Large intestine (tissue), 3 donors: Measurements from ENCODE around the gene PNMA6F. TPM values are rescaled to one million over a fixed set of nuclear protein-coding genes. Genes with fewer than 3 reads are reported as not detected.

Experiments used
- DNase-seq, 2 donors: peaks; one replicate each; pipeline versions ENCODE4 v3.0.0 to v3.0.0-alpha.2; 2013
- H3K27ac ChIP-seq: one replicate; pipeline ENCODE4 v1.5.1; 2013; ENCODE audit warnings: low read length
- H3K27me3 ChIP-seq: 2 replicates; pipeline ENCODE4 v1.6.1; 2013; ENCODE audit warnings: low read length; ENCODE audit not compliant: control insufficient read depth, insufficient read depth
- H3K36me3 ChIP-seq: 2 replicates; pipeline ENCODE4 v1.6.1; 2013; ENCODE audit warnings: low read length; ENCODE audit not compliant: control insufficient read depth, insufficient read depth
- H3K4me1 ChIP-seq: one replicate; pipeline ENCODE4 v1.6.1; 2013; ENCODE audit warnings: low read length; ENCODE audit not compliant: control insufficient read depth, insufficient read depth
- H3K4me3 ChIP-seq: one replicate; pipeline ENCODE4 v1.5.1; 2013; ENCODE audit warnings: low read length
- H3K9me3 ChIP-seq: one replicate; pipeline ENCODE4 v1.6.1; 2013; ENCODE audit warnings: mild to moderate bottlenecking, low read depth, low read length, moderate library complexity; ENCODE audit not compliant: control insufficient read depth
- WGBS: methylation state at CpG from one replicate; pipeline ENCODE4 v1.1.5; 2013; ENCODE audit warnings: low lambda C conversion rate; ENCODE audit not compliant: insufficient coverage; 5-methylcytosine and 5-hydroxymethylcytosine counted together
- polyA plus RNA-seq: library from polyadenylated mRNA; unstranded; fragments of 120-200 nt; gene quantifications from one replicate; pipeline ENCODE4 v1.2.1, GENCODE V29; 2013

The PNMA6F gene
- polyA plus RNA-seq, 1 donor = 0.01 TPM

GRCh38 chrX:153351981-153352380 is 30.4 kb upstream of the PNMA6F start:
- no peak overlapping the region for H3K27ac ChIP-seq
- peaks cover 2% of the 10 kb centered on the region for H3K4me1 ChIP-seq
- H3K27me3 ChIP-seq = no peaks in the 10 kb centered on the region
- no CpG with 5 or more reads among the region's 8 CpGs for WGBS
- H3K9me3 ChIP-seq = peaks cover 7% of the 10 kb centered on the region
- H3K36me3 ChIP-seq = peaks cover 16% of the 10 kb centered on the region
- no peak for DNase-seq
- H3K4me3 ChIP-seq = no peak overlapping the region

- Histone ChIP-seq H3K36me3 (peaks cover 29% of the 10 kb centered on the region), H3K4me3 (no peak overlapping the region), H3K27ac (no peak overlapping the region), H3K4me1 (no peaks in the 10 kb centered on the region), H3K27me3 (no peaks in the 10 kb centered on the region), H3K9me3 (peaks cover 7% of the 10 kb centered on the region)
- no CpG with 5 or more reads among the region's 5 CpGs for WGBS
- no peak for DNase-seq
Measured at GRCh38 chrX:153349952-153350351, 28.4 kb upstream of the PNMA6F start.

GRCh38 chrX:153348421-153348820 is 26.9 kb upstream of the PNMA6F start:
- Histone ChIP-seq H3K36me3 (peaks cover 39% of the 10 kb centered on the region), H3K9me3 (peaks cover 7% of the 10 kb centered on the region), H3K4me3 (no peak overlapping the region), H3K4me1 (no peaks in the 10 kb centered on the region), H3K27me3 (no peaks in the 10 kb centered on the region), H3K27ac (no peak overlapping the region)
- WGBS = no CpG with 5 or more reads among the region's 8 CpGs
- no peak for DNase-seq

GRCh38 chrX:153347530-153347929 is 26.0 kb upstream of the PNMA6F start:
- peaks cover 39% of the 10 kb centered on the region for H3K36me3 ChIP-seq
- WGBS = no CpG with 5 or more reads among the region's 38 CpGs

GRCh38 chrX:153343674-153344073 is 22.1 kb upstream of the PNMA6F start:
- no peak overlapping the region for H3K4me3 ChIP-seq
- DNase-seq = no peak
- H3K27ac ChIP-seq = no peak overlapping the region
- H3K9me3 ChIP-seq = peaks cover 7% of the 10 kb centered on the region
- no CpG with 5 or more reads among the region's 2 CpGs for WGBS
- H3K4me1 ChIP-seq = no peaks in the 10 kb centered on the region
- H3K36me3 ChIP-seq = peaks cover 35% of the 10 kb centered on the region
- H3K27me3 ChIP-seq = no peaks in the 10 kb centered on the region

More at GRCh38 chrX:153347530-153347929, 26.0 kb upstream of the PNMA6F start:
- Histone ChIP-seq H3K27ac (no peak overlapping the region), H3K4me1 (no peaks in the 10 kb centered on the region), H3K4me3 (no peak overlapping the region), H3K27me3 (no peaks in the 10 kb centered on the region), H3K9me3 (peaks cover 7% of the 10 kb centered on the region)
- DNase-seq = no peak

- H3K4me3 ChIP-seq = no peak overlapping the region
- no peak overlapping the region for H3K27ac ChIP-seq
- H3K36me3 ChIP-seq = peaks cover 35% of the 10 kb centered on the region
- H3K9me3 ChIP-seq = peaks cover 7% of the 10 kb centered on the region
- H3K27me3 ChIP-seq = no peaks in the 10 kb centered on the region
- WGBS = no CpG with 5 or more reads among the region's 9 CpGs
- H3K4me1 ChIP-seq = no peaks in the 10 kb centered on the region
- no peak for DNase-seq
Measured at GRCh38 chrX:153342762-153343558, 21.4 kb upstream of the PNMA6F start.

- H3K4me1 ChIP-seq = no peaks in the 10 kb centered on the region
- no peak for DNase-seq
- H3K9me3 ChIP-seq = no peaks in the 10 kb centered on the region
- WGBS = no CpG with 5 or more reads among the region's 6 CpGs
- no peak overlapping the region for H3K4me3 ChIP-seq
- H3K27ac ChIP-seq = no peak overlapping the region
- no peaks in the 10 kb centered on the region for H3K27me3 ChIP-seq
- H3K36me3 ChIP-seq = peaks cover 15% of the 10 kb centered on the region
Measured at GRCh38 chrX:153340111-153340510, 18.5 kb upstream of the PNMA6F start.

- Histone ChIP-seq H3K27me3 (no peaks in the 10 kb centered on the region), H3K4me3 (no peak overlapping the region), H3K4me1 (no peaks in the 10 kb centered on the region), H3K27ac (no peak overlapping the region), H3K9me3 (no peaks in the 10 kb centered on the region), H3K36me3 (peaks cover 12% of the 10 kb centered on the region)
- DNase-seq = no peak
- no CpG with 5 or more reads among the region's 4 CpGs for WGBS
Measured at GRCh38 chrX:153339662-153340061, 18.1 kb upstream of the PNMA6F start.

- Histone ChIP-seq H3K36me3 (peaks cover 7% of the 10 kb centered on the region), H3K4me3 (no peak overlapping the region), H3K4me1 (no peaks in the 10 kb centered on the region), H3K27ac (no peak overlapping the region), H3K27me3 (no peaks in the 10 kb centered on the region), H3K9me3 (no peaks in the 10 kb centered on the region)
- DNase-seq = no peak
- WGBS = no CpG with 5 or more reads among the region's 7 CpGs
Measured at GRCh38 chrX:153338836-153339235, 17.3 kb upstream of the PNMA6F start.

GRCh38 chrX:153336988-153337387 is 15.4 kb upstream of the PNMA6F start:
- Histone ChIP-seq H3K4me1 (no peaks in the 10 kb centered on the region), H3K36me3 (peaks cover 5% of the 10 kb centered on the region), H3K9me3 (no peaks in the 10 kb centered on the region), H3K27ac (no peak overlapping the region), H3K4me3 (no peak overlapping the region), H3K27me3 (no peaks in the 10 kb centered on the region)
- DNase-seq = no peak
- WGBS = no CpG with 5 or more reads among the region's 5 CpGs
